Hepatocyte (in vitro differentiated cells): ENCODE measurements around the gene PIGS.

Source experiments
- CTCF ChIP-seq: fragments of 200-600 bp; sonication (generic); IDR thresholded peaks from 2 replicates; pipeline ENCODE4 v1.5.1; 2016; ENCODE audit warnings: antibody characterized with exemption, mild to moderate bottlenecking; ENCODE audit not compliant: poor library complexity
- EZH2 ChIP-seq: fragments of 200-600 bp; sonication (generic); IDR thresholded peaks from 2 replicates; pipeline ENCODE4 v1.6.1; 2016; ENCODE audit warnings: antibody characterized with exemption, mild to moderate bottlenecking, borderline replicate concordance

GRCh38 chr17:28563475-28563874 is 7.8 kb downstream of the PIGS start:
- TF ChIP-seq CTCF = no peak
- no peak for TF ChIP-seq EZH2
